Stomach (tissue), 4 donors: ENCODE measurements around the gene SLC24A3.

ENCODE experiments used
- EP300 ChIP-seq: sonication (generic); formaldehyde crosslinking; IDR thresholded peaks from one replicate; pipeline ENCODE4 v1.6.1; 2017; ENCODE audit warnings: antibody characterized with exemption
- POLR2A ChIP-seq, 4 donors: fragments of 450-650 bp; IDR thresholded peaks; one replicate each; pipeline ENCODE4 v1.6.1; 2016; ENCODE audit warnings: antibody characterized with exemption in 4 of 4, control low read depth in 2 of 4, mild to moderate bottlenecking in 1 of 4, moderate library complexity in 1 of 4
- TF ChIP-seq, protein P1 (sequence below), 7 experiments: fragments of 450-650 bp in 4 of 7; fragments of 200-600 bp in 3 of 7; sonication (generic) in 3 of 7; IDR thresholded peaks; one replicate each; pipeline ENCODE4 v1.5.1; 2016 to 2019; ENCODE audit warnings: antibody characterized with exemption in 7 of 7, control low read depth in 2 of 7, mild to moderate bottlenecking in 1 of 7

DNA sequence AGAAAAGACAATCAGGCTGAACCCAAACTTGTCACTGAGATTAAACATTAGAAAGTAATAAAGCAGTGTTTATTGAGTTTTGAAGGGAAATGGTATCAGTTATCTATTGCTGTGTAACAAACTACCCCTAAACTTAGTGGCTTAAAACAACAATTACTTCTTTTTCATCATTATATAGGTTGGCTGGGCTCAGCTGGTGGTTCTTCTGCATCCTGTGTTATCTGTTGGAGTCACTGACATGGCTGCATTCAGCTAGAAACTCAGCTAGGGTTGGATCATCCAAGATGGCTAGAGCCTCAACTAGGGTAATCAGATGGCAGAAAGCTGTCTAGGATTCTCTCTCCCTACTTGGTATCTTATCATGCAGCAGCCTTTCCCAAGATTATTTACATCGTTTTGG, 533.1 kb downstream of the SLC24A3 start:
- TF ChIP-seq, protein P1, sequence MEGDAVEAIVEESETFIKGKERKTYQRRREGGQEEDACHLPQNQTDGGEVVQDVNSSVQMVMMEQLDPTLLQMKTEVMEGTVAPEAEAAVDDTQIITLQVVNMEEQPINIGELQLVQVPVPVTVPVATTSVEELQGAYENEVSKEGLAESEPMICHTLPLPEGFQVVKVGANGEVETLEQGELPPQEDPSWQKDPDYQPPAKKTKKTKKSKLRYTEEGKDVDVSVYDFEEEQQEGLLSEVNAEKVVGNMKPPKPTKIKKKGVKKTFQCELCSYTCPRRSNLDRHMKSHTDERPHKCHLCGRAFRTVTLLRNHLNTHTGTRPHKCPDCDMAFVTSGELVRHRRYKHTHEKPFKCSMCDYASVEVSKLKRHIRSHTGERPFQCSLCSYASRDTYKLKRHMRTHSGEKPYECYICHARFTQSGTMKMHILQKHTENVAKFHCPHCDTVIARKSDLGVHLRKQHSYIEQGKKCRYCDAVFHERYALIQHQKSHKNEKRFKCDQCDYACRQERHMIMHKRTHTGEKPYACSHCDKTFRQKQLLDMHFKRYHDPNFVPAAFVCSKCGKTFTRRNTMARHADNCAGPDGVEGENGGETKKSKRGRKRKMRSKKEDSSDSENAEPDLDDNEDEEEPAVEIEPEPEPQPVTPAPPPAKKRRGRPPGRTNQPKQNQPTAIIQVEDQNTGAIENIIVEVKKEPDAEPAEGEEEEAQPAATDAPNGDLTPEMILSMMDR (IDR thresholded peaks at IDR 0.05), result no peak
- TF ChIP-seq POLR2A (IDR thresholded peaks at IDR 0.05) (no peak), EP300 (no peak)
